Measurements from ENCODE around the gene RNF44.

RNF44 gene

DNA sequence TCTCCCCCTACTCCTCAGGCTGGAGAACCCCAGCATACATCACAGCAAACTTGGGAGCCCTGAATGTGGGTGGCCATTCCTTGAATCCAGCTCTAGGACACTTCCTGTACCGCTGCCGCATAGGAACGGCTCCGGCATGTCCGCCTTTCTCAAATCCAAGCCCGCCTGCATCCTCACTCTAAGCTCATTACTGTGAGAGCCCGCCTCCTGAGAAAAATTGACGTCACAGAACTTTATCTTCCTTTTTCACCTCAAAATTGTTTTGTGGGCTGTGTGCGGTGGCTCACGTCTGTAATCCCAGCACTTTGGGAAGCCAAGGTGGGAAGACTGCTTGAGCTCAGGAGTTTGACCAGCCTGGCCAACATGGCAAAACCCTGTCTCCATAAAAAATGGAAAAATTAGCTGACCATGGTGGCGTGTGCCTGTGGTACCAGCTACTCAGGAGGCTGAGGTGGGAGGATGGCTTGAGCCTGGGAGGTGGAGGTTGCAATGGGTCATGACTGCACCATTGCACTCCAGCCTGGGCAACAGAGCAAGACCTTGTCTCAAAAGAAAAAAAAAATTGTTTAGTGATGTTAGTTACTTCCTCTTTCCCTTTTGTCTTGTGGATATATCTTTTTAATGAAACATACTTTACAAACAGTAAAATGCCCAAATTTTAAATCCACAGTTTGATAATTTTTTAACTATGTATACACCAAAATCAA lies 22.8 kb downstream of the RNF44 start:
- no peak overlapping the region for H3K9ac ChIP-seq (ENCODE audit: low read length)
- H3K4me2 ChIP-seq (ENCODE audit: low read depth, low read length), result no peak overlapping the region
- no peak for DNase-seq

GRCh38 chr5:176513788-176514187 lies 23.4 kb downstream of the RNF44 start:
- Histone ChIP-seq H2AFZ (ENCODE audit: low read length) (no peak overlapping the region), H3K79me2 (ENCODE audit: low read length) (no peaks in the 10 kb centered on the region), H3K4me1 (ENCODE audit: low read length) (no peaks in the 10 kb centered on the region), H3K9ac (ENCODE audit: low read length) (no peak overlapping the region), H3K4me2 (ENCODE audit: low read depth, low read length) (no peak overlapping the region), H4K20me1 (ENCODE audit: insufficient read depth, low read length) (no peaks in the 10 kb centered on the region), H3K9me2 (replicated peaks; ENCODE audit: insufficient read depth, low read length) (no peaks in the 10 kb centered on the region), H3K36me3 (replicated peaks; ENCODE audit: insufficient read depth, low read length) (0 out of 2 replicates have a peak, but pooled peaks cover 2% of the 10 kb centered on the region), H3K4me3 (ENCODE audit: low read length) (no peak overlapping the region), H3K9me3 (replicated peaks; ENCODE audit: insufficient read depth, low read length) (no peaks in the 10 kb centered on the region), H3K27me3 (replicated peaks; ENCODE audit: insufficient read depth, low read length) (no peaks in the 10 kb centered on the region), H3K27ac (ENCODE audit: low read length) (no peak overlapping the region), H3F3A (ENCODE audit: insufficient read depth, low read length) (no peaks in the 10 kb centered on the region)
- DNase-seq, result no peak
- TF ChIP-seq EZH2 (optimal IDR thresholded peaks at IDR 0.05; ENCODE audit: low read depth, low read length) (no peak), EZH2phosphoT487 (IDR thresholded peaks at IDR 0.05; ENCODE audit: low read length) (no peak), CTCF (IDR thresholded peaks at IDR 0.05; ENCODE audit: low read length) (no peak)

More for the DNA sequence above, 22.8 kb downstream of the RNF44 start:
- Histone ChIP-seq H3K27me3 (replicated peaks; ENCODE audit: insufficient read depth, low read length) (no peaks in the 10 kb centered on the region), H3K27ac (ENCODE audit: low read length) (no peak overlapping the region), H4K20me1 (ENCODE audit: insufficient read depth, low read length) (no peaks in the 10 kb centered on the region), H3K36me3 (replicated peaks; ENCODE audit: insufficient read depth, low read length) (no peaks in the 10 kb centered on the region), H3K4me3 (ENCODE audit: low read length) (no peak overlapping the region), H3K9me3 (replicated peaks; ENCODE audit: insufficient read depth, low read length) (no peaks in the 10 kb centered on the region), H3F3A (ENCODE audit: insufficient read depth, low read length) (no peaks in the 10 kb centered on the region), H3K4me1 (ENCODE audit: low read length) (no peaks in the 10 kb centered on the region), H3K79me2 (ENCODE audit: low read length) (no peaks in the 10 kb centered on the region), H2AFZ (ENCODE audit: low read length) (no peak overlapping the region), H3K9me2 (replicated peaks; ENCODE audit: insufficient read depth, low read length) (no peaks in the 10 kb centered on the region)
- TF ChIP-seq EZH2phosphoT487 (IDR thresholded peaks at IDR 0.05; ENCODE audit: low read length) (no peak), EZH2 (optimal IDR thresholded peaks at IDR 0.05; ENCODE audit: low read depth, low read length) (no peak), CTCF (IDR thresholded peaks at IDR 0.05; ENCODE audit: low read length) (no peak)

DNA sequence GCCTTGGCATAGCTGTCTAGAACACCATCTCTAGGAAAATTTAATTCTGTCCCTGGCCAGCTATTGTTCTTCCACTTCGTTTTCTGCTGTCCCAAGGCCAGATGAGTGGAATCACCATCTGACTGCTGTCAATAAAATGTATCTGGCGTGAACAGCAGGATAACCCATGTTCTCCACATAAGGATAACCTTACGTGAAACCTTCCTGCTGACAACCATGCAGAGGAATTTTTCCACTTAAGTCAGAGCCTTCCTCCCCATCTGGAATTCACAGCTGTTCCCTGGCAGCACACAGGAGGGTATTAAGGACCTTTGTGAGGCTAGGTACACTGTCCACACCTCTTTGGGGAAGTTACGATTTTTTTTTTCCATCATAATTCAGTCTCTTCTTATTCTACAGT lies 28.6 kb downstream of the RNF44 start:
- H3K4me3 ChIP-seq (ENCODE audit: low read length), result no peak overlapping the region
- no peaks in the 10 kb centered on the region for H3K9me2 ChIP-seq (replicated peaks; ENCODE audit: insufficient read depth, low read length)
- no peak for TF ChIP-seq CTCF (IDR thresholded peaks at IDR 0.05; ENCODE audit: low read length)
- TF ChIP-seq EZH2phosphoT487 (IDR thresholded peaks at IDR 0.05; ENCODE audit: low read length), result no peak
- TF ChIP-seq EZH2 (optimal IDR thresholded peaks at IDR 0.05; ENCODE audit: low read depth, low read length), result no peak
- peaks cover 2% of the 10 kb centered on the region; the same call in 1 of the 2 replicates for H3K36me3 ChIP-seq (replicated peaks; ENCODE audit: insufficient read depth, low read length)
- H3K9me3 ChIP-seq (replicated peaks; ENCODE audit: insufficient read depth, low read length), result no peaks in the 10 kb centered on the region
- H3K4me2 ChIP-seq (ENCODE audit: low read depth, low read length), result no peak overlapping the region
- H2AFZ ChIP-seq (ENCODE audit: low read length), result no peak overlapping the region
- H3K79me2 ChIP-seq (ENCODE audit: low read length), result no peaks in the 10 kb centered on the region
- H3K9ac ChIP-seq (ENCODE audit: low read length), result no peak overlapping the region
- H3K27ac ChIP-seq (ENCODE audit: low read length), result no peak overlapping the region
- no peaks in the 10 kb centered on the region for H3K27me3 ChIP-seq (replicated peaks; ENCODE audit: insufficient read depth, low read length)
- H3K4me1 ChIP-seq (ENCODE audit: low read length), result no peaks in the 10 kb centered on the region
- DNase-seq, result no peak
- H4K20me1 ChIP-seq (ENCODE audit: insufficient read depth, low read length), result no peaks in the 10 kb centered on the region
- no peaks in the 10 kb centered on the region for H3F3A ChIP-seq (ENCODE audit: insufficient read depth, low read length)

Data from MM.1S (cell line).